HTR-8/SVneo (cell line): ENCODE results near the gene GABRR2.

Source experiments
- DNase-seq: peaks from one replicate; pipeline ENCODE4 v3.0.0; 2011; ENCODE audit warnings: low spot score, mixed read lengths; ENCODE audit not compliant: insufficient read length
- FAIRE-seq: peaks from 2 replicates; lab custom pipeline; 2011; peaks lifted over from hg19 to GRCh38; lab: Jason Lieb, UNC

The GABRR2 gene

DNA sequence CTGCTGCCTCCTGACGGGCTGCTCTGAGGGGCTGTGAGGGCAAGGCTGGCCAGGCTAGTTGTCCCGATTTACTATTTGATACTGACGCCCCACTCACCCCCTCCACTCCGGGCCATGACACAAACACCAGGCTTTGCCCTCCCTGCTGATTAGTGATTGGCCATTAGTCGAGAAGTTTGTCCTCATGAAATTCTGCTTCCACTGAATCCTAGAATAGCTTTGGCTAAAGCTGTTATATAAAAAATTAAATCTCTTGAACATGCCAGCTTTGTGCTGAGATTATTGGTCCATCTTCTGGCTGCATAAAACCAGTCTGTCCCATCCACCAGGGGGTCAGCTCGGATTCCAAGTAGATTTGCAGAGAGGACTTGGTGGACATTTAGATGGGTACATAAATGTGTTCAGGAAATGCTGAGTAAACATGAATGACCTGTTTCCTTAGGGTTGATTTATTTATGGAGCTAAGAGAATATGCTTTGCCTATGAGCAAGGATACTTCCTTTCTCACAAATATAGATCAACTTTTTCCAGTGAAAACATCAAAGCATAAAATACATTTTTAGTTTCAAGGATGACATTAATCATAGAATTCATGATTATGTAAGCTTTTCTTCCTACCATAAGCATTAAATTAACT, at the start of gene GABRR2:
Gene GABRR2 (minus strand): TSS at position 51 of the 637 bp plus-strand sequence. CDS start 134 bp downstream, outside the sequence.
- FAIRE-seq = no peak

GRCh38 chr6:89364586-89364985, 49.5 kb upstream of the GABRR2 start:
- DNase-seq = no peak
- FAIRE-seq = no peak

More for the DNA sequence above, at the start of gene GABRR2:
- DNase-seq = no peak

DNA sequence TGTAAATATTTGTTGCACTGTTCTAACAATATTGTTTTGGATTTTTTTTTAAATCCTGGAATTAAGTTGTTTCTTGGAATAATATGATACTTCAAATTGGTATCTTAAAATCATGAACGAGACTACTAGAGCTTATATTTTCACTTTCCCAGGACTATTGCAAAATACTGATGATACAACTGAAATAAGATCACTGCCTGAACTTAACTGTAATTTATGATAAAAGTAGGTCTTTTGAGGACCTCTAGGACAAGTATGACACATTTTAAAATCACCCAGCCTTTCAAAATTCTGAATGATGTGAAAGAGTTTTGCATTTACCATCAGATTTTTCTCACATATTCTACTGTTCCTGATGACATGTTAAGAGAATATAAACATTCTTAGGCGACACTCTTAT, 46.1 kb upstream of the GABRR2 start:
- FAIRE-seq (no peak), DNase-seq (no peak)

GRCh38 chr6:89360415-89360999, 45.4 kb upstream of the GABRR2 start:
- no peak for DNase-seq

GRCh38 chr6:89359561-89359960, 44.5 kb upstream of the GABRR2 start:
- FAIRE-seq = no peak
- DNase-seq = no peak

More at GRCh38 chr6:89360415-89360999, 45.4 kb upstream of the GABRR2 start:
- FAIRE-seq = no peak

DNA sequence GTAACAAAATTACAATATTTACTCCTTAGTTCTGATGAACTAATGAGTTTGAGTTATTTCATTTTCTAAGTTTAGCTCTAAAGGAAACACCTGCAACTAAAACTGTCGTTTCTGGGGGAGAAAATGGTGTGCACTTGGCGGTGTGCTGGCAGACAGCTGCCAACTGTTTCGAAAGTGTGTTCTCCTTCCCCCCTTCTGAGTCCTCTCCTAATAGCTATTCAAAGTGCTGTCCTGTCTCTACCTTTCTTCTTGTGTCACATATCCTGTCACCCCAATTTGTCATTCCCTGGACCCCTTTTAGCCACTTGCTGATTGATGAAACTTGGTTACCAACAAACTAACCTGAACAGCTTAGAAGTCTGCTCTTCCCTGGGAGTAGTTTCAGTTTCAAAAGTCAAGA, 42.3 kb upstream of the GABRR2 start:
- no peak for FAIRE-seq
- DNase-seq = no peak

DNA sequence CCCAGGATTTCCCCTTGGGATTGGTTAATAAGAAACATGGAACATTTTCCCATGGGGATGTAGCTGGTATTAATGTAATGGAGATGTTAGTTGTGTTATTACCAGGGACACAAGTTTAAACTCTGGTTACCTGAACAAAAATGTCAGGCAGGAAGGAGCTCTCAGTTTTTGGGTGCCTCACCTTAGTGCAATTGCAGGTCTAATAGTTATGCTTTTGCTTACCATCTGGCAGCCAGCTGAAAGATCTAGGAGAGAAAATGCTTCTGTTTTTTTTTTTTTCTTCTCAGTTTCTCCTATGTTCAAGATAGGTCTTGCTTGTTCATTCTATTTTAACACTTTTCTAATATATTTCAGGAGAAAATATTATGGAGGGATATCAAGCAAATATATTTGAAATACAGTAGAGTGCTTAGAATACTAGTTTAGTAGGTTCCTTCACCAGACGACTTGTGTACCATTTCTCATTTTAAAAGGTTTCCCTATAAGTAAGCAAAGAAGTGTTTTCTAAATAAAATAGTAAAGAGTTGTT, 41.6 kb upstream of the GABRR2 start:
- DNase-seq (no peak), FAIRE-seq (no peak)

DNA sequence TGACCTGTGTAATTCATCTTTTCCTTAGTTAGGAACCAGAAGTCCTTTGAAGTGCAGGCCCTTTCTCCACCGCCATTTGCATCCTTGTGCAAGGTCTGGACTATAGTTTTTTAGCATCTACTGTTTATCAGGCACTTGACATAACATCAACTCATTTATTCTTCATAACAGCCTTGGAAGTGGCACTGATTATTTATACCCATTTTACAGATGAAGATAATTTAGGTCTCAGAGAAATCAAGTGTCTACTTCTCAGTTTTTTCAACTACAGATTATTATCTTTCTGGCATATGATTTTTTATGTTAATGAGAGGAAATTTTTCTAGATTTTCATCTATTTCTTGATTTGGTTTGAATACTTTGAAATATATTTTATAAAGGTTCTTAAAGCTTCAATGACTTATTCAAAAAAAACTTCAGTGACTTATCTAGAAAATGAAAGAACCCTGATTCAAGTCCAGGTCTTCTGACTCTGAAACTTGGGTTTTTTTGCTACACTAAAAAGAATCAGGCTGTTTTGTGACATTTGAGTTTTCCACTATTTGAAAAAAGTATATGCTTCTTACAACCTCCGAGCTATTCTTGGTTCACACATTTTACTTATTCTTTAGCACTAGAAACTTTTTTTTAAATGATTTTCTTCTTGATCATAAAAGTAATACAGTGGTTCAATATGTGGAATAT, 40.6 kb upstream of the GABRR2 start:
- no peak for DNase-seq
- no peak for FAIRE-seq

DNA sequence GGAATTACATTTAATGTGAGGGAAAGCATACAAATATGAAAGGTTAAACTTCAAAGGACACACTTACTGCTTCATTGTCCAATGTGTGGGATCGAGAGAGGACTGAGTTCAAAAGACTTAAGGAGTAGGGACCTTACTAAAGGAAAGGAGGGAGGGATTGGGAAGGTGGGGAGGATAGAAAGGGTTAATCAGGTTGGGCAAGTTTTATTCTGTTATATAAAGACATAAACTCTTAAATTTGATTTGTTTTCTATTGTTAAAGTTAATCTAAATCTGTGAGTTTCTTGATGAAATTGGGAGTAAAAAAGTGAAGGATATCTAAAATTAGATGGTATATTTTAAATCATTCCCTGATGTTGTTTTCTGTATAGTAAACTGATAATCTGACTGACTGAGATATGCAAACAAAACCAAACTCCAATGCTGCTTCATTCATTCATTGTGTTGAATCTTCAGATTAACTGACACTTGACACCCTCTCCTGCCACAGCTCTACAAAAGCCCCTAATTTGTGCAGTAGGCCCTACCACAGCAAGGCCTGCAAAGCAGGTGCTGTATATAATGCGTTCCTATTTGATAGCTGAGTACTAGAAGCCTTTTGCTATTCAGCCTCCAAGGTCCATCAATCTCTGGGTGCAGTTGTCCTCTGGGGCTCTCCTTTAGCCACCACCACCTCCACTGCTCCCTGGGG, 38.7 kb upstream of the GABRR2 start:
- DNase-seq = no peak
- no peak for FAIRE-seq

DNA sequence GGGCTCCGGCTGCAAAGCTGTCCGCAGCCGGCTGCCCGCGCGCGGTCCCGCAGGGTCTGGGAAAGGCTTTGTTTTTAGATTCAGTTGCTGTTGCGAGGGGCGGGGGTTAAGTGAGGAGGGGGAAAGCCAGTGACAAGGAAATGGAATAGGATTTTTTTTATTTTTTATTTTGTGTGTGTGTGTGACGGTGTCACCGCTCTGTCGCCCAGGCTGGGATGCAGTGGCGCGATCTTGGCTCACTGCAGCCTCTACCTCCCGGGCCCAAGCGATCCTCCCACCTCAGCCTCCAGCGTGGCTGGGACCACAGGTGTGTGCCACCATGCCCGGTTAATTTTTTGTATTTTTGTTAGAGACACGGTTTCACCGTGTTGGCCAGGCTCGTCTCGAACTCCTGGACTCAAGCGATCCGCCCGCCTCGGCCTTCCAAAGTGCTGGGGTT, 38.0 kb upstream of the GABRR2 start:
- no peak for DNase-seq
- no peak for FAIRE-seq

- FAIRE-seq = peak; percentile 92
Measured at GRCh38 chr6:89352278-89353117, 37.4 kb upstream of the GABRR2 start, which contains the start of gene UBE2J1. TSS of gene UBE2J1 (minus strand) at chr6:89352722. CDS start at chr6:89352569, 153 bp downstream.

GRCh38 chr6:89351671-89352277, 36.7 kb upstream of the GABRR2 start:
- no peak for DNase-seq
- FAIRE-seq = no peak

More at GRCh38 chr6:89352278-89353117, 37.4 kb upstream of the GABRR2 start, which contains the start of gene UBE2J1:
- DNase-seq = peak; percentile 64

- DNase-seq (no peak), FAIRE-seq (no peak)
Measured at GRCh38 chr6:89350281-89350966, 35.3 kb upstream of the GABRR2 start.

GRCh38 chr6:89348372-89348771, 33.3 kb upstream of the GABRR2 start:
- FAIRE-seq (no peak), DNase-seq (no peak)

DNA sequence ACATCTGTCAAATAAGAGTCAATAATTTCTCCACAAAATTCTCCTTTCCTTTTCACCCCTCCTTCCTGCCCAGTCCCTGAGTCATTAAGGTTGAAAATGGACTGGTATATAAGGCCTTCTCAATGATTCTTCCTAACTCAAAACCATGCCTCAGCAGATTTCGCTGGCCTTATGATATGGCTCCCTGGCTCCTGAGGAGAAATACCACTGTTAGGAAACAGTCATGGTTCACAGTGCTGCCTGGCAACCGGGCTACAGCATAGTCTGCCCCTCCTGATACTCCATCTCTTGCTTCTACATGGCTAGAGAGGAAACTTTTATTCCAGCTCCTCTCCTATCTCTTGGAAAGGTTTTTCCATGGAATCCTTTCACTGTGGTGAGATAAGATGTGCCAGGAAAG, 32.7 kb upstream of the GABRR2 start:
- no peak for DNase-seq
- FAIRE-seq = no peak

DNA sequence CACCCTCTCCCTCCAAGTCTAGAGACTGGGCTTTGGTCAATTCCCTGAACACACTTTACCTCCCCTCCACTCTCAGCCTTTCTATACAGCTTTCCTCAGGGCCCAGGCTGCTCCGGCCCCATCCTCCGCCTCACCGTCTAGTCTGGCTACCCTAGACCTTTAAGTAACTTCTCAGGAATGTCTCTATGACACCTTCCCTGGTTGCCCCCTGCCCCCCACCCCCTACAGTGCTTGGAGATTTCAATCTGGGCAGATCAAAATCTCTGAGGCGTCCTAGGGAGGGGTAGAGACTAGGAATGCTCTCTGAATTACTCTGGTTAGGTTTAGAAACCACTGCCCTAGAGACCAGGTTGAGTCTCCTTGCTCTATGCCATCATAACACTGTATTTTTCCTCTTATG, 31.3 kb upstream of the GABRR2 start:
- no peak for DNase-seq
- FAIRE-seq = no peak

DNA sequence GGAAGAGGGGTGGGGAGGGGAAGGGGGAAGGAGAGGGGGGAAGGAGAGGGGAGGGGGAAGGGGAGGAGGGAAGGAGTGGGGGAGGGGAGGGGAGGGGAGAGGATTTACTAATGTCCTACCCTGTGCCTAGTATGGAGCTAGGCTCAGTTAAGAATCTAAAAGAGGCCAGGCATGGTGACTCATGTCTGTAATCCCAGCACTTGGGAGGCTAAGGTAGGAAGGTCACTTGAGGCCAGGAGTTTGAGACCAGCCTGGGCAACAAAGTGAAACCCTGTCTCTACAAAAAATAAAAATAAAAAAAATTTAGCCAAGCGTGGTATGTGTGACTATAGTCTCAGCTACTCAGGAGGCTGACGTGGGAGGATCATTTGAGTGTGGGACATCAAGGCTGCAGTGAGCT, 24.5 kb upstream of the GABRR2 start:
- no peak for FAIRE-seq
- no peak for DNase-seq

- no peak for FAIRE-seq
- DNase-seq = no peak
Measured at GRCh38 chr6:89335164-89335563, 20.1 kb upstream of the GABRR2 start.

DNA sequence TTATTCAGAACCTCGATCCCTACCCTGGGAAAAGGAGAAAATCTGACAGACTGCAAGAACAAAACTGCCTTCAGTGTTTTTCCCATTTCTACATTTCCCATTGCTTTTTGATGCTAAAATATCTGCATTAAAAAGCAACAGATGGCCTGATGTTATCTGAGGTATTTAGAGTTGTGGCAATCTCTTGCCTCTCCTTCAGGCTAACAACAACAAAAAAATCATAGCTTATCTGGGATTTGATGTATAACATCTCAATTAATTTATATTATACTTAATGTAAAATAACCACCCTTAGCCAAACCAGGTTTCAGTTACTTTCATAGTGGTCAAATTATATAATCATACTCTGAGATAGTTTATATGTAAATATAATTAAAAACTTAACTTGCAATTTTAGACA, 15.8 kb upstream of the GABRR2 start:
- no peak for DNase-seq
- FAIRE-seq = no peak
